Measurements from ENCODE around the gene TNIK.

DNA sequence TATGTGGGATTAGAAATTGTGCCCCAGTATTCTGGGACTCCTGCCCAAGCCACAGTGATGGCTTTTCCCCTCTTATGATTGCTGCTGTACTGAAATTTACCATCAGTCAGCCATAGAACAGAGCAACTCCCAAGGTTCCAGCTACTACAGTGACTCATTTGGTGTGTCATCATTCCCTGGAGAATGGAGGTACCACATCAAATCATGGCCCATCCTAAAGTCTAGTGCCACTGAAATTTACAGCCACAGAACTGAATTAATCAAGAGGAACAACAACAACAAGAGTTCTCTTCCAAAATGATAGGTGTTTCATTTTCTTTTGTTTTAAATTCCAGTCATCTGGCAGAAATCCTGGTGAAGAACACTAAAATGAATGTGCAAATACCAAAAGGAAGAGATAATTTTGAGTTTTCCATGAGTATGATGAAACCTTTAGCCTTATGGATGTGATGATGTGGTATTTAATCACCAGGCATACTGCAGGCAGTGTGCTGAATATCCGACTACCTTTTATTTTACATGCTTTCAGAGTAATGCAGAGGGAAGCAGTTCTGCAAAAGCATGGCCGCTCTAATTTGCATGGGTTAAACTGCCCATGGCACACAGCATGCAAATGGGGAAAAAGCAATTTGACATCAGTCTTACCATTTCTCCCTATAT lies 358.1 kb downstream of the TNIK start:
- TF ChIP-seq, protein P1, sequence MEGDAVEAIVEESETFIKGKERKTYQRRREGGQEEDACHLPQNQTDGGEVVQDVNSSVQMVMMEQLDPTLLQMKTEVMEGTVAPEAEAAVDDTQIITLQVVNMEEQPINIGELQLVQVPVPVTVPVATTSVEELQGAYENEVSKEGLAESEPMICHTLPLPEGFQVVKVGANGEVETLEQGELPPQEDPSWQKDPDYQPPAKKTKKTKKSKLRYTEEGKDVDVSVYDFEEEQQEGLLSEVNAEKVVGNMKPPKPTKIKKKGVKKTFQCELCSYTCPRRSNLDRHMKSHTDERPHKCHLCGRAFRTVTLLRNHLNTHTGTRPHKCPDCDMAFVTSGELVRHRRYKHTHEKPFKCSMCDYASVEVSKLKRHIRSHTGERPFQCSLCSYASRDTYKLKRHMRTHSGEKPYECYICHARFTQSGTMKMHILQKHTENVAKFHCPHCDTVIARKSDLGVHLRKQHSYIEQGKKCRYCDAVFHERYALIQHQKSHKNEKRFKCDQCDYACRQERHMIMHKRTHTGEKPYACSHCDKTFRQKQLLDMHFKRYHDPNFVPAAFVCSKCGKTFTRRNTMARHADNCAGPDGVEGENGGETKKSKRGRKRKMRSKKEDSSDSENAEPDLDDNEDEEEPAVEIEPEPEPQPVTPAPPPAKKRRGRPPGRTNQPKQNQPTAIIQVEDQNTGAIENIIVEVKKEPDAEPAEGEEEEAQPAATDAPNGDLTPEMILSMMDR (IDR thresholded peaks at IDR 0.05): no peak
- no peak for TF ChIP-seq POLR2A (IDR thresholded peaks at IDR 0.05)

Measured in prostate gland (tissue), 2 donors.